Liver (tissue), 3 donors: ENCODE data around the gene SBDS.

Experiments
- NR2F2 ChIP-seq: IDR thresholded peaks from 2 replicates; pipeline ENCODE4 v1.6.1; 2016; ENCODE audit warnings: antibody characterized with exemption
- YY1 ChIP-seq: IDR thresholded peaks from 2 replicates; pipeline ENCODE4 v1.6.1; 2016; ENCODE audit warnings: antibody characterized with exemption, mild to moderate bottlenecking
- TF ChIP-seq, protein P1 (sequence below): fragments of 150-350 bp; IDR thresholded peaks from 2 replicates; pipeline ENCODE4 v1.5.1; 2017; ENCODE audit warnings: improper control_type of control experiment, low read depth, low read length; ENCODE audit not compliant: missing input control
- donor health status: healthy.
- donor health status: healthy.

- TF ChIP-seq, protein P1, sequence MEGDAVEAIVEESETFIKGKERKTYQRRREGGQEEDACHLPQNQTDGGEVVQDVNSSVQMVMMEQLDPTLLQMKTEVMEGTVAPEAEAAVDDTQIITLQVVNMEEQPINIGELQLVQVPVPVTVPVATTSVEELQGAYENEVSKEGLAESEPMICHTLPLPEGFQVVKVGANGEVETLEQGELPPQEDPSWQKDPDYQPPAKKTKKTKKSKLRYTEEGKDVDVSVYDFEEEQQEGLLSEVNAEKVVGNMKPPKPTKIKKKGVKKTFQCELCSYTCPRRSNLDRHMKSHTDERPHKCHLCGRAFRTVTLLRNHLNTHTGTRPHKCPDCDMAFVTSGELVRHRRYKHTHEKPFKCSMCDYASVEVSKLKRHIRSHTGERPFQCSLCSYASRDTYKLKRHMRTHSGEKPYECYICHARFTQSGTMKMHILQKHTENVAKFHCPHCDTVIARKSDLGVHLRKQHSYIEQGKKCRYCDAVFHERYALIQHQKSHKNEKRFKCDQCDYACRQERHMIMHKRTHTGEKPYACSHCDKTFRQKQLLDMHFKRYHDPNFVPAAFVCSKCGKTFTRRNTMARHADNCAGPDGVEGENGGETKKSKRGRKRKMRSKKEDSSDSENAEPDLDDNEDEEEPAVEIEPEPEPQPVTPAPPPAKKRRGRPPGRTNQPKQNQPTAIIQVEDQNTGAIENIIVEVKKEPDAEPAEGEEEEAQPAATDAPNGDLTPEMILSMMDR: no peak
- TF ChIP-seq YY1 (no peak), NR2F2 (no peak)
These were observed 11.6 kb upstream of the SBDS start for GRCh38 chr7:67006965-67007364.
